PC-3 (cell line): ENCODE measurements around the gene ZNF283. TPM values are rescaled to one million over a fixed set of nuclear protein-coding genes. Genes with fewer than 3 reads are reported as not detected.

Experiments used
- total RNA-seq: library from RNA; depleted of rRNA; stranded (reverse); fragments of >200 nt; gene quantifications from 2 replicates; pipeline ENCODE4 v1.2.3, GENCODE V29; 2014; rRNA removed

Gene ZNF283
- total RNA-seq, 1 experiment from 2014 or later: 3.0 TPM

Other genes with a start within 250 kb of the ZNF283 start
- 12.5 and 12.9 TPM in 2 replicates for gene IRGQ, start 231.2 kb upstream of the ZNF283 start, total RNA-seq
- gene ZNF576, start 230.7 kb upstream of the ZNF283 start, total RNA-seq: 10.9 and 14.7 TPM in 2 replicates
- 0.11 and 0.12 TPM in 2 replicates for gene SRRM5, start 215.2 kb upstream of the ZNF283 start, total RNA-seq
- gene ZNF428, start 207.7 kb upstream of the ZNF283 start, total RNA-seq: 46.8 and 54.0 TPM in 2 replicates
- 13.7 and 15.0 TPM in 2 replicates for gene CADM4, start 187.5 kb upstream of the ZNF283 start, total RNA-seq
- 208 and 241 TPM in 2 replicates for gene PLAUR, start 157.2 kb upstream of the ZNF283 start, total RNA-seq
- gene IRGC, start 111.2 kb upstream of the ZNF283 start, total RNA-seq: not detected in 2 replicates
- 48.8 and 49.1 TPM in 2 replicates for gene SMG9, start 72.4 kb upstream of the ZNF283 start, total RNA-seq
- 45.7 and 57.7 TPM in 2 replicates for gene KCNN4, start 46.3 kb upstream of the ZNF283 start, total RNA-seq
- 0.35 and 6.8 TPM in 2 replicates for gene LYPD5, start 24.9 kb upstream of the ZNF283 start, total RNA-seq
- gene ZNF404, start 56.6 kb downstream of the ZNF283 start, total RNA-seq: 0.46 TPM in 1 of 2 replicates, not detected in the other
- 5.8 and 7.8 TPM in 2 replicates for gene ZNF45, start 108.0 kb downstream of the ZNF283 start, total RNA-seq
- gene ZNF221, start 123.9 kb downstream of the ZNF283 start, total RNA-seq: 0.55 and 2.1 TPM in 2 replicates
- gene ZNF155, start 156.9 kb downstream of the ZNF283 start, total RNA-seq: 3.1 and 4.4 TPM in 2 replicates
- 0.52 and 1.0 TPM in 2 replicates for gene ZNF230, start 175.6 kb downstream of the ZNF283 start, total RNA-seq
- 0.95 and 2.0 TPM in 2 replicates for gene ZNF222, start 198.1 kb downstream of the ZNF283 start, total RNA-seq
- not detected in 2 replicates for gene ZNF223, start 224.7 kb downstream of the ZNF283 start, total RNA-seq
- 0.69 and 0.81 TPM in 2 replicates for gene ZNF284, start 244.8 kb downstream of the ZNF283 start, total RNA-seq